ACC112 (cell line): ENCODE data around the gene ELFN2.

Source experiments
- H2AFZ ChIP-seq: fragments of 200-600 bp; sonication (generic); one replicate; pipeline ENCODE4 v1.6.0; 2017; ENCODE audit warnings: antibody characterized with exemption, low read length; ENCODE audit not compliant: unreplicated experiment
- H3K27ac ChIP-seq: fragments of 200-600 bp; sonication (generic); 2 replicates; pipeline ENCODE4 v1.5.1; 2014; ENCODE audit warnings: low read depth, mild to moderate bottlenecking, antibody characterized with exemption, low read length, moderate library complexity
- H3K27me3 ChIP-seq: fragments of 200-600 bp; sonication (generic); 2 replicates; pipeline ENCODE4 v1.6.1; 2014; ENCODE audit warnings: mild to moderate bottlenecking, antibody characterized with exemption, low read length, moderate library complexity, mixed read lengths; ENCODE audit not compliant: insufficient read depth
- H3K36me3 ChIP-seq: fragments of 200-600 bp; sonication (generic); 2 replicates; pipeline ENCODE4 v1.6.1; 2016; ENCODE audit warnings: mild to moderate bottlenecking, antibody characterized with exemption, low read length, moderate library complexity, mixed read lengths; ENCODE audit not compliant: insufficient read depth
- H3K4me1 ChIP-seq: fragments of 200-600 bp; sonication (generic); one replicate; pipeline ENCODE4 v1.6.1; 2016; ENCODE audit warnings: low read length, mixed read lengths; ENCODE audit not compliant: insufficient read depth, unreplicated experiment, control insufficient read depth
- H3K4me3 ChIP-seq: fragments of 200-600 bp; sonication (generic); 2 replicates; pipeline ENCODE4 v1.5.1; 2014; ENCODE audit warnings: mild to moderate bottlenecking, low read depth, low read length
- H3K79me2 ChIP-seq: fragments of 200-600 bp; sonication (generic); one replicate; pipeline ENCODE4 v1.6.0; 2016; ENCODE audit warnings: low read length; ENCODE audit not compliant: control insufficient read depth, unreplicated experiment, insufficient read depth

Gene ELFN2

GRCh38 chr22:37467391-37467955, 40.2 kb upstream of the ELFN2 start:
- no peaks in the 10 kb centered on the region for H3K79me2 ChIP-seq
- H3K36me3 ChIP-seq = no peaks in the 10 kb centered on the region
- H3K27ac ChIP-seq = no peak overlapping the region
- no peak overlapping the region for H3K4me3 ChIP-seq
- peaks cover 3% of the 10 kb centered on the region for H3K4me1 ChIP-seq
- no peaks in the 10 kb centered on the region for H3K27me3 ChIP-seq
- H2AFZ ChIP-seq = no peak overlapping the region

- no peak overlapping the region for H3K27ac ChIP-seq
- H3K27me3 ChIP-seq = no peaks in the 10 kb centered on the region; the same call in 1 of the 2 replicates
- H2AFZ ChIP-seq = no peak overlapping the region
- no peaks in the 10 kb centered on the region for H3K36me3 ChIP-seq
- H3K4me3 ChIP-seq = no peak overlapping the region
- peaks cover 3% of the 10 kb centered on the region for H3K4me1 ChIP-seq
- no peaks in the 10 kb centered on the region for H3K79me2 ChIP-seq
These were observed 36.9 kb upstream of the ELFN2 start for GRCh38 chr22:37464181-37464580.

- H3K4me1 ChIP-seq = peaks cover 3% of the 10 kb centered on the region
- H3K27ac ChIP-seq = no peak overlapping the region
- H3K4me3 ChIP-seq = no peak overlapping the region
- H3K79me2 ChIP-seq = no peaks in the 10 kb centered on the region
- H3K27me3 ChIP-seq = no peaks in the 10 kb centered on the region; the same call in 1 of the 2 replicates
- H2AFZ ChIP-seq = no peak overlapping the region
- H3K36me3 ChIP-seq = no peaks in the 10 kb centered on the region
These were observed 35.7 kb upstream of the ELFN2 start for GRCh38 chr22:37462983-37463382.

GRCh38 chr22:37462436-37462835, 35.2 kb upstream of the ELFN2 start:
- Histone ChIP-seq H3K36me3 (no peaks in the 10 kb centered on the region), H3K4me1 (peaks cover 3% of the 10 kb centered on the region), H3K4me3 (no peak overlapping the region), H2AFZ (no peak overlapping the region), H3K27me3 (no peaks in the 10 kb centered on the region; the same call in 1 of the 2 replicates), H3K27ac (no peak overlapping the region), H3K79me2 (no peaks in the 10 kb centered on the region)

- Histone ChIP-seq H3K79me2 (no peaks in the 10 kb centered on the region), H2AFZ (no peak overlapping the region), H3K4me3 (no peak overlapping the region), H3K36me3 (no peaks in the 10 kb centered on the region), H3K27me3 (no peaks in the 10 kb centered on the region; the same call in 1 of the 2 replicates), H3K27ac (no peak overlapping the region), H3K4me1 (peaks cover 3% of the 10 kb centered on the region)
These were observed 34.7 kb upstream of the ELFN2 start for GRCh38 chr22:37461961-37462360.

GRCh38 chr22:37460684-37461083, 33.4 kb upstream of the ELFN2 start:
- Histone ChIP-seq H3K4me3 (no peak overlapping the region), H2AFZ (no peak overlapping the region), H3K4me1 (peaks cover 14% of the 10 kb centered on the region), H3K79me2 (no peaks in the 10 kb centered on the region), H3K36me3 (no peaks in the 10 kb centered on the region), H3K27ac (no peak overlapping the region), H3K27me3 (no peaks in the 10 kb centered on the region; the same call in 1 of the 2 replicates)

GRCh38 chr22:37459206-37459605, 31.9 kb upstream of the ELFN2 start:
- H3K4me1 ChIP-seq = peaks cover 25% of the 10 kb centered on the region

GRCh38 chr22:37457093-37457893, 30.0 kb upstream of the ELFN2 start:
- Histone ChIP-seq H3K4me1 (peaks cover 28% of the 10 kb centered on the region), H3K79me2 (no peaks in the 10 kb centered on the region), H3K4me3 (no peak overlapping the region), H3K36me3 (no peaks in the 10 kb centered on the region), H3K27me3 (no peaks in the 10 kb centered on the region; the same call in 1 of the 2 replicates), H3K27ac (0 out of 2 replicates have a peak overlapping the region, but pooled peaks have one; percentile 10), H2AFZ (no peak overlapping the region)

More at GRCh38 chr22:37459206-37459605, 31.9 kb upstream of the ELFN2 start:
- no peak overlapping the region for H3K27ac ChIP-seq
- no peaks in the 10 kb centered on the region for H3K36me3 ChIP-seq
- no peak overlapping the region for H3K4me3 ChIP-seq
- H3K27me3 ChIP-seq = no peaks in the 10 kb centered on the region; the same call in 1 of the 2 replicates
- no peak overlapping the region for H2AFZ ChIP-seq
- H3K79me2 ChIP-seq = no peaks in the 10 kb centered on the region

- Histone ChIP-seq H3K36me3 (no peaks in the 10 kb centered on the region), H3K27me3 (no peaks in the 10 kb centered on the region), H3K79me2 (no peaks in the 10 kb centered on the region), H3K27ac (peak overlapping the region; percentile 94), H2AFZ (no peak overlapping the region), H3K4me1 (peaks cover 28% of the 10 kb centered on the region), H3K4me3 (no peak overlapping the region)
These were observed 29.1 kb upstream of the ELFN2 start for GRCh38 chr22:37456346-37456745.

GRCh38 chr22:37455896-37456295, 28.6 kb upstream of the ELFN2 start:
- Histone ChIP-seq H3K4me3 (no peak overlapping the region), H3K4me1 (peaks cover 28% of the 10 kb centered on the region), H3K27ac (peak overlapping the region; percentile 94), H3K36me3 (no peaks in the 10 kb centered on the region), H3K79me2 (no peaks in the 10 kb centered on the region), H3K27me3 (no peaks in the 10 kb centered on the region), H2AFZ (no peak overlapping the region)
